Adrenal gland (tissue), 5 donors: ENCODE measurements around the gene DMTF1.

Source experiments
- POLR2A ChIP-seq, 2 donors: fragments of 450-650 bp; IDR thresholded peaks; one replicate each; pipeline ENCODE4 v1.6.1; 2017; ENCODE audit warnings: antibody characterized with exemption in 2 of 2, mild to moderate bottlenecking in 2 of 2, moderate library complexity in 1 of 2
- TF ChIP-seq, protein P1 (sequence below), 6 experiments: fragments of 450-650 bp in 4 of 6; fragments of 200-600 bp in 2 of 6; sonication (generic) in 1 of 6; IDR thresholded peaks; 1 replicate in 5 of 6; 2 replicates in 1 of 6; pipeline versions ENCODE4 v1.5.1 to v1.8.0; 2016 to 2021; ENCODE audit warnings: antibody characterized with exemption in 6 of 6, mild to moderate bottlenecking in 2 of 6, moderate library complexity in 1 of 6
- donor health status: DM: no; HTN: no; CAD: no.

GRCh38 chr7:87173471-87173870 lies 21.2 kb downstream of the DMTF1 start:
- TF ChIP-seq, protein P1, sequence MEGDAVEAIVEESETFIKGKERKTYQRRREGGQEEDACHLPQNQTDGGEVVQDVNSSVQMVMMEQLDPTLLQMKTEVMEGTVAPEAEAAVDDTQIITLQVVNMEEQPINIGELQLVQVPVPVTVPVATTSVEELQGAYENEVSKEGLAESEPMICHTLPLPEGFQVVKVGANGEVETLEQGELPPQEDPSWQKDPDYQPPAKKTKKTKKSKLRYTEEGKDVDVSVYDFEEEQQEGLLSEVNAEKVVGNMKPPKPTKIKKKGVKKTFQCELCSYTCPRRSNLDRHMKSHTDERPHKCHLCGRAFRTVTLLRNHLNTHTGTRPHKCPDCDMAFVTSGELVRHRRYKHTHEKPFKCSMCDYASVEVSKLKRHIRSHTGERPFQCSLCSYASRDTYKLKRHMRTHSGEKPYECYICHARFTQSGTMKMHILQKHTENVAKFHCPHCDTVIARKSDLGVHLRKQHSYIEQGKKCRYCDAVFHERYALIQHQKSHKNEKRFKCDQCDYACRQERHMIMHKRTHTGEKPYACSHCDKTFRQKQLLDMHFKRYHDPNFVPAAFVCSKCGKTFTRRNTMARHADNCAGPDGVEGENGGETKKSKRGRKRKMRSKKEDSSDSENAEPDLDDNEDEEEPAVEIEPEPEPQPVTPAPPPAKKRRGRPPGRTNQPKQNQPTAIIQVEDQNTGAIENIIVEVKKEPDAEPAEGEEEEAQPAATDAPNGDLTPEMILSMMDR (IDR thresholded peaks at IDR 0.05) = no peak
- TF ChIP-seq POLR2A (IDR thresholded peaks at IDR 0.05) = no peak
